Stimulated activated CD4-positive, alpha-beta T cell treated with anti-CD3 and anti-CD28 coated beads, Interleukin-1b, Interleukin-23, amount 100 ng/mL, for 24 hours (primary cell): Measurements from ENCODE around the gene ZFPM1.

Source experiments
- DNase-seq, 4 experiments: peaks; one replicate each; pipeline ENCODE4 v3.0.0-alpha.2; 2020; ENCODE audit warnings: low read depth in 4 of 4, low spot score in 1 of 4

The ZFPM1 gene

GRCh38 chr16:88536971-88537751, 84.1 kb downstream of the ZFPM1 start:
- no peak for DNase-seq

- no peak for DNase-seq
Measured at GRCh38 chr16:88537859-88538258, 84.8 kb downstream of the ZFPM1 start.

- DNase-seq = no peak
Measured at GRCh38 chr16:88538366-88539060, 85.4 kb downstream of the ZFPM1 start.

- DNase-seq = no peak
Measured at GRCh38 chr16:88539261-88539651, 86.2 kb downstream of the ZFPM1 start.

GRCh38 chr16:88539652-88540345, 86.7 kb downstream of the ZFPM1 start:
- no peak for DNase-seq

- DNase-seq = no peak
Measured at GRCh38 chr16:88540346-88540977, 87.4 kb downstream of the ZFPM1 start.

- DNase-seq = no peak
Measured at GRCh38 chr16:88541831-88542616, 88.9 kb downstream of the ZFPM1 start.

- no peak for DNase-seq
Measured at GRCh38 chr16:88543230-88543813, 90.2 kb downstream of the ZFPM1 start.

GRCh38 chr16:88545781-88546180, 92.7 kb downstream of the ZFPM1 start:
- DNase-seq = no peak

- DNase-seq = no peak
Measured at GRCh38 chr16:88548131-88548874, 95.2 kb downstream of the ZFPM1 start.

- no peak for DNase-seq
Measured at GRCh38 chr16:88548985-88549384, 95.9 kb downstream of the ZFPM1 start.

- no peak for DNase-seq
Measured at GRCh38 chr16:88549671-88550245, 96.7 kb downstream of the ZFPM1 start.

- DNase-seq = no peak
Measured at GRCh38 chr16:88550246-88550661, 97.2 kb downstream of the ZFPM1 start.

GRCh38 chr16:88552166-88552565, 99.1 kb downstream of the ZFPM1 start:
- DNase-seq = no peak

GRCh38 chr16:88552815-88553214, 99.7 kb downstream of the ZFPM1 start:
- DNase-seq = no peak

GRCh38 chr16:88553739-88554138, 100.7 kb downstream of the ZFPM1 start:
- no peak for DNase-seq

GRCh38 chr16:88554711-88555264, 101.7 kb downstream of the ZFPM1 start:
- DNase-seq = no peak

- DNase-seq = no peak
Measured at GRCh38 chr16:88556294-88556988, 103.4 kb downstream of the ZFPM1 start.
